ENCODE results near the gene KCTD7. TPM values are rescaled to one million over a fixed set of nuclear protein-coding genes. Genes with fewer than 3 reads are reported as not detected.
"Not testable (repeated sequence)": the region's sequence is repeated elsewhere in the genome, so short reads cannot be mapped to it uniquely, and the experiment has no call there.

The KCTD7 gene
- total RNA-seq, 4 donors from 2014 or later: 9.4 to 22.5 (median 15.1) TPM

DNA sequence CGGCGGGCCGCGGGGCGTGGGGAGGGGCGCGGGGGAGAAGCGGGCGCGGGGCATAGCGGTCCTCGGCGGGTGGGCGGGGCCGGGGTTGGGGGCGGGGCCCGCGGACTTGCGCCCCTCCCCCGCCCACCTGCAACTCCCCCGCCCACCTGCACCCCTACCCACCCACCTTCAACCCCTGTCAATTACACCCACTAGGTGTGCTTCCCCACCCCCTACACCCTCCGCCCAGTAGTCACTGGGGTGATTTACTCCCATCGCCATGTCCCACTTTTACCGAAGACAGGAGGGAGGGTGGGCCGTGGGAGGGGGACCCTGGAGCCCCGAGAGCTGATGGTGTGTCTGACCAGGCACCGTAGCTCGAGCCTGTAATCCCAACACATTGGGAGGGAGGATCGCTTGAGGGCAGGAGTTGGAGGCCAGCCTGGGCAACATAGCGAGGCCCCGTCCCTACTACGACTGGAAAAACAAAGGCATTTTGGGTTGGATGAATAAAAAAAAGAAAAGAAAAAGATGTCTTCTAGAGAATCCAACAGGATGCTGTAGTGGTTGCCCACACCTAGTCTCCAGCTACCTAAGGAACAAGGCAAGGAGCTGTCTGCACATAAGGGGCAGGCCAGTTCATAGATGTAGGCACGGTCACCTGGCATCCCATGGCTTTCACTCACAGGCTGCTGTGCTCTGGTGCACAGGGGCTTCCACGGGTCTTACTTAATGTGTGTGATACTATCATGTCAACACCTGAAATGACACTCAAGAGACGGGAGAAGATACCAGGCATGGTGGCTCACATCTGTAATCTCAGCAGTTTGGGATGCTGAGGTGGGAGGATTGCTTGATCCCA lies 761 bp downstream of the KCTD7 start:
- TF ChIP-seq, protein P1, sequence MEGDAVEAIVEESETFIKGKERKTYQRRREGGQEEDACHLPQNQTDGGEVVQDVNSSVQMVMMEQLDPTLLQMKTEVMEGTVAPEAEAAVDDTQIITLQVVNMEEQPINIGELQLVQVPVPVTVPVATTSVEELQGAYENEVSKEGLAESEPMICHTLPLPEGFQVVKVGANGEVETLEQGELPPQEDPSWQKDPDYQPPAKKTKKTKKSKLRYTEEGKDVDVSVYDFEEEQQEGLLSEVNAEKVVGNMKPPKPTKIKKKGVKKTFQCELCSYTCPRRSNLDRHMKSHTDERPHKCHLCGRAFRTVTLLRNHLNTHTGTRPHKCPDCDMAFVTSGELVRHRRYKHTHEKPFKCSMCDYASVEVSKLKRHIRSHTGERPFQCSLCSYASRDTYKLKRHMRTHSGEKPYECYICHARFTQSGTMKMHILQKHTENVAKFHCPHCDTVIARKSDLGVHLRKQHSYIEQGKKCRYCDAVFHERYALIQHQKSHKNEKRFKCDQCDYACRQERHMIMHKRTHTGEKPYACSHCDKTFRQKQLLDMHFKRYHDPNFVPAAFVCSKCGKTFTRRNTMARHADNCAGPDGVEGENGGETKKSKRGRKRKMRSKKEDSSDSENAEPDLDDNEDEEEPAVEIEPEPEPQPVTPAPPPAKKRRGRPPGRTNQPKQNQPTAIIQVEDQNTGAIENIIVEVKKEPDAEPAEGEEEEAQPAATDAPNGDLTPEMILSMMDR (IDR thresholded peaks at IDR 0.05): no peak
- TF ChIP-seq POLR2A (IDR thresholded peaks at IDR 0.05; ENCODE audit: low read depth): no peak
- no peak for TF ChIP-seq POLR2AphosphoS5 (IDR thresholded peaks at IDR 0.05)
- TF ChIP-seq EP300 (IDR thresholded peaks at IDR 0.05): no peak
- Histone ChIP-seq H3K27me3 (no peaks in the 10 kb centered on the region), H3K9me3 (no peaks in the 10 kb centered on the region), H3K36me3 (peaks cover 0 to 16% (median 8%) of the 10 kb centered on the region in 4 donors), H3K4me1 (peaks cover 11 to 46% (median 39%) of the 10 kb centered on the region in 4 donors), H3K4me3 (peak overlapping the region; percentile 75 to 97 (median 84)), H3K27ac (replicated peaks in 1 of 4) (peak overlapping the region; percentile 97 to 100 (median 98))
- intact Hi-C loops (cut with DNase I): loop anchor here (2.0 kb wide), 1 partner anchor 25 kb away; no protein-coding TSS in a partner anchor
- 18% methylated on average over 24 of the region's 35 CpGs for WGBS
- DNase-seq (ENCODE audit: extremely low spot score): no peak

DNA sequence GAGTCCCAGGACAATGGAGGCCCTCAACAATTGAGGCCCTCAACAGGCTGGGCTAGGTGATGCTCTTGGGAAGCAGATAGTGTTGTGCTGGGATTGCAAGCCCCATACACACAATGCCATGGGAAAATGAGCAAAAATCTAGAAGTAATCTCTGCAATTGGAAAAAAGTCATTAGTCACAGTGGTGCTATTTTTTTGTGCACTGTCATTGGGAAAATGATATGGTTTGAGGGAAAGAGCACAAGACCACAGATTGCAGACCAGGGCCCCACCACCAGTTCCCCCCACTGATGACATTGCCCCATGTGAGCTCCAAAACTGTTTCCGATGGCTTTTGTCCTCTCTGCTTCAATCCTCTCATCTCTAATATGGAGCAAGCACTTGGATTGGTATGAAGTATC lies 1.9 kb downstream of the KCTD7 start:
- Histone ChIP-seq H3K36me3 (peaks cover 0 to 24% (median 10%) of the 10 kb centered on the region in 4 donors), H3K4me3 (no peak overlapping the region), H3K27me3 (no peaks in the 10 kb centered on the region), H3K9me3 (no peaks in the 10 kb centered on the region), H3K4me1 (peaks cover 11 to 54% (median 47%) of the 10 kb centered on the region in 4 donors), H3K27ac (replicated peaks in 1 of 4) (peak overlapping the region; percentile 97 to 100 (median 98))
- WGBS: 86% methylated on average over 1 of the region's 1 CpG
- TF ChIP-seq POLR2A (IDR thresholded peaks at IDR 0.05; ENCODE audit: low read depth) (no peak), EP300 (IDR thresholded peaks at IDR 0.05) (no peak), POLR2AphosphoS5 (IDR thresholded peaks at IDR 0.05) (no peak)
- TF ChIP-seq, protein P1 (IDR thresholded peaks at IDR 0.05): no peak
- intact Hi-C loops (cut with DNase I): no loop called here
- no peak for DNase-seq (ENCODE audit: extremely low spot score)

DNA sequence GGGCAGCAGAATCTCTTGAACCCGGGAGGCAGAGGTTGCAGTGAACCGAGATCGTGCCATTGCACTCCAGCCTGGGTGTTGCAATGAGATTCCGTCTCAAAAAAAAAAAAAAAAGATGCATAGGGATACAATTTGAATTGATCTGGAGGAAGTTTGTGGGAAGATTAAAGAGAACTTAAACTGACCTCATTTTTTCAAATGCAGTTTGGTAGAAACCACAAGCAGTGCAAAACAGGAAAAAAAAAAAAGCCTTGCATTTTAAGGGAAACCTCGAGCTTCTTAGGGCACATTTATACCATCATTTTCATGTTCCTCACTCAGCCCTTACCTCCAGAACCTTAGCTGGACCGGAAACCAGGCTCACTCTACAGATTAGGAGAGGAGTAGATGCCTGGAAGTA lies 2.8 kb downstream of the KCTD7 start:
- peak overlapping the region in 1 of 4 donors; percentile 1 for H3K27ac ChIP-seq (replicated peaks in 1 of 4)
- no peaks in the 10 kb centered on the region for H3K27me3 ChIP-seq
- H3K4me1 ChIP-seq: peaks cover 11 to 54% (median 49%) of the 10 kb centered on the region in 4 donors
- intact Hi-C loops (cut with DNase I): no loop called here
- DNase-seq (ENCODE audit: extremely low spot score): no peak
- TF ChIP-seq POLR2AphosphoS5 (IDR thresholded peaks at IDR 0.05): no peak
- 77% methylated on average over 6 of the region's 6 CpGs for WGBS
- no peak overlapping the region for H3K4me3 ChIP-seq
- H3K9me3 ChIP-seq: no peaks in the 10 kb centered on the region
- peaks cover 0 to 31% (median 10%) of the 10 kb centered on the region in 4 donors for H3K36me3 ChIP-seq

DNA sequence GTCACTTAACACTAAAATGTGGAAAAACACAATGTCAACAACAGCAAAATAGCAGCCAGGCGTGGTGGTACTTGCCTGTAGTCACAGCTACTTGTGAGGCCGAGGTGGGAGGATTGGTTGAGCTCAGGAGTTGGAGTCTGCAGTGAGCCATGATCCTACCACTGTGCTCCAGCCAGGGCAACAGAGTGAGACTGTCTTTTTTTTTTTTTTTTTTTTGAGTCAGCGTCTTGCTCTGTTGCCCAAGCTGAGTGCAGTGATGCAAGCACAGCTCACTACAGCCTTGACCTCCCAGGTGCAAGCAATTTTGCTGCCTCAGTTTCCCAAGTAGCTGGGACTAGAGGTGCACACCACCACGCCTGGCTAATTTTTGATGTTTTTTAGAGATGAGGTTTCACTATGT lies 6.1 kb downstream of the KCTD7 start:
- intact Hi-C loops (cut with DNase I): no loop called here
- no peaks in the 10 kb centered on the region for H3K27me3 ChIP-seq
- peaks cover 1 to 33% (median 30%) of the 10 kb centered on the region in 4 donors for H3K4me1 ChIP-seq
- H3K27ac ChIP-seq (replicated peaks in 1 of 4): peak overlapping the region; percentile 39 to 62 (median 48)
- no peak overlapping the region for H3K4me3 ChIP-seq
- no peak for DNase-seq (ENCODE audit: extremely low spot score)
- 84% methylated on average over 4 of the region's 4 CpGs for WGBS
- no peaks in the 10 kb centered on the region for H3K9me3 ChIP-seq
- no peak for TF ChIP-seq EP300 (IDR thresholded peaks at IDR 0.05)
- no peak for TF ChIP-seq POLR2AphosphoS5 (IDR thresholded peaks at IDR 0.05)
- peaks cover 24 to 64% (median 38%) of the 10 kb centered on the region in 4 donors for H3K36me3 ChIP-seq

DNA sequence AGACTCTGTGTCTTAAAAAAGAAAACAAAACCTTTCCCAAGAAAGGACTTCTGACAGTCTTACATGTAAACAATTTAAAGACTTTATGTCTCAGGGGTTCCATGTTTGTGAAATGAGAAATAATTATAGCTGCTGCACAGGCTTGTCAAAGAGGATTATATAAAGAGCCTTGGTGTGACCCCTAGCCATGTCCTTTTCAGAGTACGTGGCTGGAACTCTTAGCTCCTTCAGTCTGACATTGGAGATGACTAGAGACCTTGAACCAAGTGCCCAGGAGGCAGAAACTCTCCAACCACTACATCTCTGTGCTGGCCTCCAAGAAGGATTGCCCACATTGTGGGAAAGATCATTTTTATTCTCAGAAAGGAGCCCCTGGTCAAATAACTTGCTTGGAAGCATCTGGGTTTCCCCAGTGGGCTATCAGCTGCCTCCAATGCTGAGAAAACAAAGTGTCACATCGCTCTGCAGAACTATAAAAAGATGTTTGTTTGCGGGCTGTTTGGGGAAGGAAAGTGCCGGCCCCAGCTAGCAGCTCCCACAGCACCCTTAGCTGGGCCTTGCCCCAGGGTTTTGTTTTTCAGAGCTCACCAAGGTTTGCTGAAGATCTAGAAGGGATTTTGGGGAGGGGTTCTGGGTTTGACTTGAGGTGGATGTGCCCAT lies 6.8 kb downstream of the KCTD7 start:
- peak overlapping the region; percentile 39 to 62 (median 48) for H3K27ac ChIP-seq (replicated peaks in 1 of 4)
- DNase-seq (ENCODE audit: extremely low spot score); H3K27me3 ChIP-seq; H3K9me3 ChIP-seq; intact Hi-C loops (cut with DNase I); H3K4me3 ChIP-seq: not testable (repeated sequence)
- peaks cover 0 to 26% (median 24%) of the 10 kb centered on the region in 4 donors for H3K4me1 ChIP-seq
- WGBS: 100% methylated on average over 3 of the region's 4 CpGs
- H3K36me3 ChIP-seq: peaks cover 29 to 70% (median 44%) of the 10 kb centered on the region in 4 donors

DNA sequence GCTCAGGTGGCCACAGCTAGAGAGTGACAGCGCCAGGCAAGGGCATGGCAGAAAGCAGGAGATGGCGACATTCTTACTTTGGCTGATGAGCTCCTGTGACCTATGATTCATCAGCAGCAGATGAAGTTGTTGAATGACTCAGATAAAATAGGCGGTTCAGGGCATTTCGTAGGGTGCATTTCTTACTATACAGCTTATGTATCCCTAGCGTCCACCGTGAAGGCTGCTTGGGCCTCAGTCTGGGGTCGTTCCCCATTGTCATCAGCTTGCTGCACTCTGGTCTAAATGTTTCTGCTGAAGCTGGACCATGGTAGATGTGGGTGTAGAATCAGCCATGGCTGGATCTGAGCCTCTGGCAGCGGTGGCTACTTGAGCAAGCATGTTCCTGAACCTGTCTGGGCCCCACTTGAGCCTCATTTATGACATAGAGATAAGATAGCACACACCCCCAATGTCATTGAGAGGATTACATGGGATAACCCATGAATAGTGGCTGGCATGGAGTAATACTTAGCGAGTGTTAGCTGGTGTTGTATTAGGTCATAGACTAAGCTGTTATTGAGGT lies 7.4 kb downstream of the KCTD7 start:
- not testable (repeated sequence) for H3K27ac ChIP-seq (replicated peaks in 1 of 4)

More for the DNA sequence above, 7.4 kb downstream of the KCTD7 start:
- H3K9me3 ChIP-seq; intact Hi-C loops (cut with DNase I); DNase-seq (ENCODE audit: extremely low spot score); H3K4me3 ChIP-seq; H3K27me3 ChIP-seq: not testable (repeated sequence)
- Histone ChIP-seq H3K4me1 (peaks cover 0 to 25% (median 18%) of the 10 kb centered on the region in 4 donors), H3K36me3 (peaks cover 29 to 76% (median 50%) of the 10 kb centered on the region in 4 donors)
- WGBS: 46% methylated on average over 5 of the region's 9 CpGs

Measured in esophagus muscularis mucosa (tissue), 4 donors.